Measurements from ENCODE around the gene GTF2H2. TPM values are rescaled to one million over a fixed set of nuclear protein-coding genes. Genes with fewer than 3 reads are reported as not detected.
"Not testable (repeated sequence)": the region's sequence is repeated elsewhere in the genome, so short reads cannot be mapped to it uniquely, and the experiment has no call there.

GTF2H2 gene
- 9.7 TPM for total RNA-seq

GRCh38 chr5:71067262-71067928 is at the start of gene GTF2H2:
Gene GTF2H2, minus strand, starts transcription at chr5:71067676. Its CDS starts 4,913 bp downstream, at chr5:71062763.
- ATAC-seq, result peak; percentile 99

GRCh38 chr5:71109730-71110275 is 42.3 kb upstream of the GTF2H2 start:
- not testable (repeated sequence) for ATAC-seq

GRCh38 chr5:71099996-71100395 is 32.5 kb upstream of the GTF2H2 start:
- ATAC-seq, result not testable (repeated sequence)

- not testable (repeated sequence) for ATAC-seq
Observed at GRCh38 chr5:71097930-71098203, 30.4 kb upstream of the GTF2H2 start.

GRCh38 chr5:71097173-71097929 is 29.9 kb upstream of the GTF2H2 start:
- not testable (repeated sequence) for ATAC-seq

GRCh38 chr5:71089773-71090172 is 22.3 kb upstream of the GTF2H2 start:
- ATAC-seq, result not testable (repeated sequence)

GRCh38 chr5:71088754-71089153 is 21.3 kb upstream of the GTF2H2 start:
- ATAC-seq, result not testable (repeated sequence)

GRCh38 chr5:71086145-71086544 is 18.7 kb upstream of the GTF2H2 start:
- ATAC-seq, result peak; percentile 66

- not testable (repeated sequence) for ATAC-seq
Observed at GRCh38 chr5:71084280-71085063, 17.0 kb upstream of the GTF2H2 start.

- ATAC-seq, result not testable (repeated sequence)
Observed at GRCh38 chr5:71082898-71083297, 15.4 kb upstream of the GTF2H2 start.

GRCh38 chr5:71082340-71082739 is 14.9 kb upstream of the GTF2H2 start:
- ATAC-seq, result not testable (repeated sequence)

- not testable (repeated sequence) for ATAC-seq
Observed at GRCh38 chr5:71061322-71061721, 6.2 kb downstream of the GTF2H2 start.

GRCh38 chr5:71059426-71059825 is 8.1 kb downstream of the GTF2H2 start:
- ATAC-seq, result not testable (repeated sequence)

GRCh38 chr5:71044808-71045207 is 22.7 kb downstream of the GTF2H2 start:
- ATAC-seq, result not testable (repeated sequence)

- peak; percentile 78 for ATAC-seq
Observed at GRCh38 chr5:71044128-71044527, 23.3 kb downstream of the GTF2H2 start.

GRCh38 chr5:71031046-71031776 is 36.3 kb downstream of the GTF2H2 start:
- peak; percentile 22 for ATAC-seq

GRCh38 chr5:71025289-71025953 is 42.1 kb downstream of the GTF2H2 start, which contains the start of gene NAIP:
Gene NAIP, minus strand, starts transcription at chr5:71025339. Its CDS starts 12,424 bp downstream, at chr5:71012915.
- not testable (repeated sequence) for ATAC-seq

GRCh38 chr5:71020643-71021042 is 46.8 kb downstream of the GTF2H2 start:
- not testable (repeated sequence) for ATAC-seq

- peak; percentile 67 for ATAC-seq
Observed at GRCh38 chr5:71018376-71019005, 49.0 kb downstream of the GTF2H2 start.

- ATAC-seq, result no peak
Observed at GRCh38 chr5:71014176-71014575, 53.3 kb downstream of the GTF2H2 start.

GRCh38 chr5:71013575-71013974 is 53.9 kb downstream of the GTF2H2 start:
- ATAC-seq, result no peak

Measured in esophagus mucosa (tissue), 1 donor.